HG03378 (cell line): ENCODE data around the gene OSCP1.

Experiments used
- ATAC-seq: cut with Tn5 transposase; IDR thresholded peaks from one replicate; pipeline ENCODE4 v1.9.1; 2021; ENCODE audit warnings: mild to moderate bottlenecking, moderate library complexity; ENCODE audit not compliant: unreplicated experiment

The OSCP1 gene

GRCh38 chr1:36386265-36387140, 63.7 kb downstream of the OSCP1 start:
- peak; percentile 43 for ATAC-seq

GRCh38 chr1:36385410-36386264, 64.6 kb downstream of the OSCP1 start, which contains the start of gene STK40:
STK40 (minus strand) TSS chr1:36385924; CDS start chr1:36361332, 24,592 bp downstream.
- ATAC-seq: peak; percentile 80

DNA sequence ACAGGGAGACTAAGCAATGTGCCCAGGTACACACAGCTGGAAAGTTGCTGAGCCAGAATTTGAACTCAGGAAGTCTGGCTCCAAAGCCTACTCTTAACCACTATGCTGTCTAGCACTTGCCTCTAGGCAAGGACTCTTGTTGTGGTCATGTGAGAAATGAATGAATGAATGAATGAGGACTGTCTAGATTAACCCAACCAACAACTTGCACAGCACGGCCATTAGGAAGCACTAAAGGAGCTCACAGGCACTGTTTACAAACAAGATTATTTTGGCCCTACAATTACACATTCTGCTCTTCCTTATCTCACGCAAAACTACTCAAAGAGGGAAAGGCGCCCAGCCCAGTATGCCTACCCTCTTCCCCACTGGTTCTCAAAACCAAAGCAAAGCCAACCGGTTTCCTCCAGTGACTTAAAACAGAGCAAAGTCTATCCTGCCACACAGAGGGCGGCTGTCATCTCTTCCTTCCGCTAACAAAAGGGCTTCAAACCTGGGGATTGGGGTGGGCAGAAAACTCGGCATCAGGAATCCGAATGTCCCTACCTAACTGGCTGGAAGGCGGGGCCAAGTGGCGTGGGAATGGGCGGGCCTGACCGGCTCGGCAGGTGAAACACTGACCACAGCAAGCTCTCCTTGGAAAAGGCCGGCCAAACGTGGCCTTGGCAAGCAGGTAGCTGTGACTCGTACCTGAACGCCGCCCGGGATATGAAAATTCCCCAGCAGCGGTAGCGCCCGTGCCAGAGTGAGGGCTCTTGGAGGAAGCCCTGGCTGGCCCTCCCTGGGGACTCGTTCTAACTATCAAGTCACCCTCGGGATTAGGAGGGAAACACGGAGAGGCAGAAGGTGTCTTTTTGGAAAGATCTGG, 65.5 kb downstream of the OSCP1 start:
- no peak for ATAC-seq

DNA sequence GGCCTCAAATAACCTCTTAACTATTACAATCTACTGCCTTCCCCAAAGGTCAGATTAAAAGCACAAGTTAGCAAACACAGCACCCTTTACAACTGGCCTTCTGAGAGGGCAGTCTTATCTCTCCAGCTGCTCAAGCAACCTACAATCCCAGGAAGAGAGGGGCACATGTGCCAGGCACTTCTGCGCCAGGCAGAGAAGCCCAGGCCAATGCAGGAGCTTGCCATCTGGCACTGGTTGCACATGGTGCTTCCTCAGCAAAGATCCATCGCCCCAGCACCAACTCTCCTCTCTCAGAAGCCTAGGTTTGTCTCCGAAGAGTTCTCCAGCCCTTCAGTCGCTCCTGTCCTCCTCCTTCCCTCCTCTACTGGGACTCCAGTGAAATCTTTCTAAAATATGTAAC, 67.0 kb downstream of the OSCP1 start:
- ATAC-seq: no peak

DNA sequence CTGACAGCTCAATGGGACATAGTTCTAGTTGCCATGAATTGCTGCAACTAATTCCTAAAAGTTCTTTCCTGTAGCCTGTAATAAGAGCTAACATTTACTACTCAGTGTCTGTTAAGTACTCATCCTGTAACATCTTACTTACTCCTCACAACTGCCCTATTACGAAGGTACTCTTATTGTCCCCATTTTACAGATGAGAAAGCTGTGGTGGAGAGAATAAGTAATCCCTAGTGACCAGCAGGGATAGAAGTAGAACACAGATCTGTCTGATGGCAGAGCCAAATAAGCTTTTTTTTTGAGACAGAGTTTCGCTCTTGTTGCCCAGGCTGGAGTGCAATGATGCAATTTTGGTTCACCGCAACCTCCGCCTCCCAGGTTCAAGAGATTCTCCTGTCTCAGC, 67.6 kb downstream of the OSCP1 start:
- no peak for ATAC-seq

DNA sequence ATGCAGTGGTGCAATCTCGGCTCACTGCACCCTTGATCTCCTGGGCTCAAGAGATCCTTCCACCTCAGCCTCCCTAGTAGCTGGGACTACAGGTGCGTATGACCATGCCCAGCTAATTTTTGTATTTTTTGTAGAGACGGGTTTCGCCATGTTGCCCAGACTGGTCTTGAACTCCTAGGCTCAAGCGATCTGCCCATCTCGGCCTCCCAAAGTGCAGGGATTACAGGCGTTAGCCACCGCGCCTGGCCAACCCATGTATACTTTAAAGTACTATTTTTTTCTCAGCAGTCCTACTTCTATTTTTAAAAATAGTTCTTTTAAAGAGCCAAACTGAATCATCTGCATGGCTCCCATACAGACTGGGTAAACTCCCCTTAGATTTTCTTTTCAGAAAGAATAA, 68.0 kb downstream of the OSCP1 start:
- no peak for ATAC-seq

DNA sequence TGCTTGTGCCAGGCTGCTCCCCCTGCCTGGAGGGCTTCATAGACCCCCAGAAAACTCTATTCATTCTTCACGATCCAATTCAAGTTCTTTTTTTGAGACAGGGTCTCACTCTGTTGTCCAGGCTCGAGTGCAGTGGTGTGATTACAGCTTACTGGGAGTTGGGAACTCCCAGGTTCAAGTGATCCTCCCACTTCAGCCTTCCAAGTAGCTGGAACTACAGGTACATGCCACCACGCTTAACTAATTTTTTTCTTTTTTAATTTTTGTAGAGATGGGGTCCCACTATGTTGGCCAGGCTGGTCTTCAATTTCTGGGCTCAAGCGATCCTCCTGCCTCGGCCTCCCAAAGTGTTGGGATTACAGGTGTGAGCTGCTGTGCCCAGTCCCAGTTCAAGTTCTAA, 68.8 kb downstream of the OSCP1 start:
- ATAC-seq: no peak

DNA sequence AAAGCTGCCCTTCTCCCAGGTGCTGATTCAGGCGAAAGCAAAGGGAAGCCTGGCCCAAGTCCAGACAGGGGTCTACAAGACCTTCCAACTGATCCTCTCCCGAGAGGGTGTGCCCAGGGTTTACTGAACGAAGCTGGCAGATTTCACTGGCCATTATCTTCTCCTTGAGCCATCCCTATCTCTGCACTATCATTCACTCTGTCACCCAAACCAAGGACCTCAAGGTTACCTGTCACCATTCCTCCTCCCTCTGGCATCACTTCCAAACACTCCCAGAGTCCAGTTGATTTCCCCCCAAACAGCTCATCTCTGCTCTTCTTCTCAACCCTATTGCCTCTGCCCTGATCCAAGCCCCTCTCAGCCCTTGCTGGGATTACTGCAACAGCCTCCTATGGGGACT, 69.5 kb downstream of the OSCP1 start:
- no peak for ATAC-seq

GRCh38 chr1:36380143-36380619, 70.1 kb downstream of the OSCP1 start:
- ATAC-seq: no peak

DNA sequence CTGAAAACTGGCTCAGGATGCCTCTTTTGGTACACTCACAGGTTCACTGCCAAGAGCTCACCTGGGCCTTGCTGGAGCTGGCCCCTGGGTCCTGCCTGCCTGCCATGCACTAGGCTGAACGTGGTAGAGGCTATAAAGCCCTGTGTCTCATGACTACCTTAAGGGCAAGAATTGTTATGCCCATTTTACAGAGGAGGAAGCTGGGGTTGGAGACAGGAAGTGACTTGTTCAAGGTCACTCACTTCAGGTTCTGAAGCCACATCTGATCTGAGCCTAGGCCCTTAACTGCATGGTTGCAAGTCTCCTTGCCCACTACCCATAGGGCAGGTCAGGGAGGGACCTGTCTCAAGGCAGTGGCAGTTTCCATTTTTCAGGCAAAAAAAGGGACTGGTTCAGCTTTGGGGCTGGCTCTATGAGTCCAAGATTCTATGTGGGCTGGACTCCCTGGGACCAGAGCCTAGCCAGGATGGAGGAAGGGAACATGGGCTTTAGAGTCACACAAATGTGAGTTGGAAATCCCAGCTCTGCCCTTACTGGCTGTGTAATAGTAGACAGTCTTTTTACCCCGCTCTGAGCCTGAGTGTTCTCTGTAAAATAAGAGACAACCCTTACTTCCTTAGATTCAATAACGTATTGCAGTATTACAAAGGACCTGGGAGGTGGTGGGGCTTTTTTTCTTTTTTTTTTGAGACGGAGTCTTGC, 72.3 kb downstream of the OSCP1 start:
- ATAC-seq: no peak

DNA sequence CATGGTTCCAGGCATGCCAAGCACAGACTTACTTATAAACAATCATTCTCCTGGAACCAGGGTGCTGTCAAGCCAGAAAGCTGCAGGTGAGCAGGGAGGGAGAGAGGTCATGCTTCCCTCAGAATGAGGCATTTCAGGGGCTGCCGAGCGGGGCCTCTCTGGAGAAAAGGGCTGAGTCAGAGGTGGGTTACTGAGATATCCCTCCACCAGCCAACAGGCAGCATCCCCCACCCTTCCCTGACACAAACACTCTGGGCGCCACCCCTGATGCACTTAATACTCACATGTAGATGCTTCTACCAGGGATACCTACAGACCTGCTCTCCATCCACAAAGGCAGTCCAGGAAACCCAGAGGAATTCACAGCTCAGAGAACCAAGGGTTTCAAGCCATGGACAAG, 77.6 kb downstream of the OSCP1 start:
- no peak for ATAC-seq

DNA sequence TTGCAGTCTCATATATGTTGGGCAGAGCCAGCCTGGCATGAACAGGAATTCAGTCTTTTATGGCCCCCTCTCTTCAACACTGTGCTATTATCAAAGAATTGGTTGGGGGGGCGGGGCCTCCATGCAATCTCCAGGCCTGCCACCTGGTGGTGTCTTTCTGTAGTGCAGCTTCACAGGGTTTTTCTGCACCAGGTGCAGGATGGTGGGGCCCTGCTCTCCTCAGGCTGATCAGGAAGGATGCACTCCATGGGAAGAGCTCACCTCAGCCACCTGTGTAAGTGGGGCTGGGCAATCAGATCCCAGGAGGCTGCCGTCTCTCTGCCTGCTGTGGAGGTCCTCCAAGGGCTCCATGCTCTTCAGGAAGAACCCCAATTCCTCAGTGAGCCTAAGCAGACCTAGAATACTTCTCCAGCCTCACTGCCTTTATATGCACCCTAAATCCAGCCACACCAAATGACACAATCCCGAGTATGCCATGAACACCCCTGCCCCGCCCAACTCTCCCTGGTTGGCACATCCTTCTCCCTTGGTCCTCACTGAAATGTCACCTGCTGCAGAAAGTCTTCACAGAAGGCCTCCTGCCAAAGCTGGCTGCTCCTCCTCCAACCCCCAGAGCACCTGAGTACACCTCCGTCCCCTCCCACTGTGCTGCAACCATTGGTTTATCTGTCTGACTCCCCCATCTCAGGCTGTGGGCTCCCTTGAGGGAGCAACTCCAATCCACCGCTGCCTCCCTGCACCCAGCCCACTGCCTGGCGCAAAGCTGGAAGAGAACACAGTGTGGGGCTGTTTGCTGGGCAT, 81.0 kb downstream of the OSCP1 start:
- ATAC-seq: no peak
